Aorta (tissue), 5 donors: ENCODE measurements around the gene SMARCA2. TPM values are rescaled to one million over a fixed set of nuclear protein-coding genes. Genes with fewer than 3 reads are reported as not detected.

Source experiments
- ATAC-seq: fragments of 200-7000 bp; cut with Tn5 transposase; one replicate; pipeline ENCODE4 v1.9.1; 2022; ENCODE audit warnings: moderate library complexity; ENCODE audit not compliant: low FRiP score
- DNase-seq, 2 donors: peaks; one replicate each; pipeline ENCODE4 v3.0.0-alpha.2; 2020
- H3K27ac ChIP-seq, 2 donors: one replicate each; pipeline ENCODE4 v1.5.1; 2013; ENCODE audit warnings: low read length in 2 of 2, mild to moderate bottlenecking in 2 of 2, moderate library complexity in 2 of 2, control low read depth in 1 of 2, inconsistent platforms in 1 of 2, low read depth in 1 of 2
- H3K27me3 ChIP-seq, 2 donors: one replicate each; pipeline ENCODE4 v1.6.1; 2013; ENCODE audit warnings: control low read depth in 1 of 2, low read length in 1 of 2, mild to moderate bottlenecking in 1 of 2, moderate library complexity in 1 of 2; ENCODE audit not compliant: insufficient read depth in 2 of 2, control insufficient read depth in 1 of 2
- H3K36me3 ChIP-seq, 2 donors: one replicate each; pipeline ENCODE4 v1.6.1; 2013; ENCODE audit warnings: control low read depth in 1 of 2, low read length in 1 of 2, mild to moderate bottlenecking in 1 of 2; ENCODE audit not compliant: insufficient read depth in 2 of 2, control insufficient read depth in 1 of 2
- H3K4me1 ChIP-seq, 2 donors: one replicate each; pipeline ENCODE4 v1.6.1; 2013; ENCODE audit warnings: low read length in 2 of 2, control low read depth in 1 of 2, mild to moderate bottlenecking in 1 of 2, moderate library complexity in 1 of 2; ENCODE audit not compliant: insufficient read depth in 2 of 2, control insufficient read depth in 1 of 2
- H3K4me3 ChIP-seq, 2 donors: one replicate each; pipeline ENCODE4 v1.5.1; 2013; ENCODE audit warnings: low read length in 2 of 2, control low read depth in 1 of 2, mild to moderate bottlenecking in 1 of 2
- H3K9me3 ChIP-seq: one replicate; pipeline ENCODE4 v1.6.1; 2013; ENCODE audit warnings: mild to moderate bottlenecking, low read length; ENCODE audit not compliant: control insufficient read depth
- WGBS, 2 donors: extraction: QIAGEN DNeasy Blood & Tissue Kit; methylation state at CpG; one replicate each; pipeline ENCODE4 v1.1.7; 2013; 5-methylcytosine and 5-hydroxymethylcytosine counted together
- intact Hi-C, 2 donors: fragments of 100-400 bp; cut with DNase I; formaldehyde crosslinking; loops; one replicate each; pipeline versions ENCODE4 v1.14.2 to v1.15.0; 2022
- polyA plus RNA-seq, 2 donors: library from polyadenylated mRNA; stranded (reverse); fragments of 200-250 nt; gene quantifications; one replicate each; pipeline ENCODE4 v1.2.3, GENCODE V29; 2013
- total RNA-seq, 2 donors: library from RNA; stranded (reverse); fragmentation: NEBNext Ultra II Directional; extraction: Animal tissue kit (Norgen Biotek cat#: 25700); gene quantifications; one replicate each; pipeline ENCODE4 v1.2.1, GENCODE V29; 2021
- donor health status: healthy with polysubstance abuse.
- donor health status: Bipolar disorder and iron deficiency.
- donor health status: DM: no; HTN: no; CAD: no.
- donor health status: DM: no; HTN: no; CAD: no.
- donor health status: DM: yes; HTN: yes; CAD: no.

Gene SMARCA2
- total and polyA plus RNA-seq, 4 donors: 61.7 to 265 (median 145) TPM

- Histone ChIP-seq H3K27me3 (no peaks in the 10 kb centered on the region), H3K27ac (no peak overlapping the region), H3K36me3 (peaks cover 12 to 13% of the 10 kb centered on the region in 2 donors), H3K4me3 (no peak overlapping the region), H3K4me1 (no peaks in the 10 kb centered on the region), H3K9me3 (no peaks in the 10 kb centered on the region)
- no peak for DNase-seq
- intact Hi-C loops: no loop called here
- ATAC-seq: no peak
- WGBS, 2 donors: 73 to 76% methylated on average over 5 of the region's 5 CpGs
Measured at GRCh38 chr9:2059274-2059929, 44.3 kb downstream of the SMARCA2 start.

- peak overlapping the region in 1 of 2 donors; percentile 2 for H3K27ac ChIP-seq
- H3K9me3 ChIP-seq: no peaks in the 10 kb centered on the region
- intact Hi-C loops: no loop called here
- H3K27me3 ChIP-seq: no peaks in the 10 kb centered on the region
- 54 to 62% methylated on average over 4 of the region's 4 CpGs for WGBS, 2 donors
- peaks cover 12 to 13% of the 10 kb centered on the region in 2 donors for H3K36me3 ChIP-seq
- no peak for DNase-seq
- no peak overlapping the region for H3K4me3 ChIP-seq
- no peak for ATAC-seq
- H3K4me1 ChIP-seq: no peaks in the 10 kb centered on the region
Measured at GRCh38 chr9:2060424-2060823, 45.3 kb downstream of the SMARCA2 start.

- H3K36me3 ChIP-seq: peaks cover 4 to 11% of the 10 kb centered on the region in 2 donors
- no peak overlapping the region for H3K27ac ChIP-seq
- H3K4me3 ChIP-seq: no peak overlapping the region
- no peak for DNase-seq
- no peaks in the 10 kb centered on the region for H3K9me3 ChIP-seq
- H3K27me3 ChIP-seq: no peaks in the 10 kb centered on the region
- H3K4me1 ChIP-seq: no peaks in the 10 kb centered on the region
- ATAC-seq: no peak
- intact Hi-C loops: no loop called here
- 92 to 96% methylated on average over 3 of the region's 3 CpGs for WGBS, 2 donors
Measured at GRCh38 chr9:2065704-2066103, 50.6 kb downstream of the SMARCA2 start.

GRCh38 chr9:2066312-2067273 lies 51.4 kb downstream of the SMARCA2 start:
- no peaks in the 10 kb centered on the region for H3K27me3 ChIP-seq
- no peaks in the 10 kb centered on the region for H3K9me3 ChIP-seq
- H3K36me3 ChIP-seq: peaks cover 3 to 11% of the 10 kb centered on the region in 2 donors
- no peaks in the 10 kb centered on the region for H3K4me1 ChIP-seq
- H3K27ac ChIP-seq: no peak overlapping the region
- H3K4me3 ChIP-seq: no peak overlapping the region
- ATAC-seq (no peak), DNase-seq (no peak)
- intact Hi-C loops: no loop called here
- 79 to 80% methylated on average over 8 of the region's 8 CpGs for WGBS, 2 donors

GRCh38 chr9:2072752-2073405 lies 57.7 kb downstream of the SMARCA2 start:
- DNase-seq: no peak
- peaks cover 13 to 21% of the 10 kb centered on the region in 2 donors for H3K36me3 ChIP-seq
- intact Hi-C loops: no loop called here
- peaks cover 0 to 1% of the 10 kb centered on the region in 2 donors for H3K4me1 ChIP-seq
- H3K9me3 ChIP-seq: no peaks in the 10 kb centered on the region
- no peak overlapping the region for H3K4me3 ChIP-seq
- H3K27ac ChIP-seq: no peak overlapping the region
- no peak for ATAC-seq
- 84 to 87% methylated on average over 8 of the region's 8 CpGs for WGBS, 2 donors
- H3K27me3 ChIP-seq: no peaks in the 10 kb centered on the region

- WGBS, 2 donors: 69 to 71% methylated on average over 2 of the region's 2 CpGs
- no peaks in the 10 kb centered on the region for H3K27me3 ChIP-seq
- no peak overlapping the region for H3K27ac ChIP-seq
- H3K36me3 ChIP-seq: peaks cover 5 to 12% of the 10 kb centered on the region in 2 donors
- peaks cover 2% of the 10 kb centered on the region in 2 donors for H3K4me1 ChIP-seq
- ATAC-seq: no peak
- no peak for DNase-seq
- no peak overlapping the region for H3K4me3 ChIP-seq
- intact Hi-C loops: no loop called here
- no peaks in the 10 kb centered on the region for H3K9me3 ChIP-seq
Measured at GRCh38 chr9:2082772-2083171, 67.6 kb downstream of the SMARCA2 start.

- intact Hi-C loops: no loop called here
- WGBS, 2 donors: 75 to 82% methylated on average over 6 of the region's 6 CpGs
Measured at GRCh38 chr9:2083479-2083878, 68.3 kb downstream of the SMARCA2 start.

GRCh38 chr9:2085716-2086115 lies 70.6 kb downstream of the SMARCA2 start:
- DNase-seq (no peak), ATAC-seq (peak; percentile 74)
- intact Hi-C loops: no loop called here
- H3K9me3 ChIP-seq: no peaks in the 10 kb centered on the region
- peak overlapping the region; percentile 48 to 82 for H3K27ac ChIP-seq
- peaks cover 3 to 6% of the 10 kb centered on the region in 2 donors for H3K36me3 ChIP-seq
- H3K4me1 ChIP-seq: peaks cover 2% of the 10 kb centered on the region in 2 donors
- no peaks in the 10 kb centered on the region for H3K27me3 ChIP-seq
- 9 to 14% methylated on average over 6 of the region's 6 CpGs for WGBS, 2 donors
- no peak overlapping the region for H3K4me3 ChIP-seq

More at GRCh38 chr9:2083479-2083878, 68.3 kb downstream of the SMARCA2 start:
- Histone ChIP-seq H3K36me3 (peaks cover 5 to 8% of the 10 kb centered on the region in 2 donors), H3K4me1 (peaks cover 2% of the 10 kb centered on the region in 2 donors), H3K4me3 (no peak overlapping the region), H3K27me3 (no peaks in the 10 kb centered on the region), H3K27ac (no peak overlapping the region), H3K9me3 (no peaks in the 10 kb centered on the region)
- DNase-seq (no peak), ATAC-seq (no peak)
